Activated T-cell treated with anti-CD3 and anti-CD28 coated beads for 48 hours (primary cell): ENCODE results near the gene PYHIN1.

Source experiments
- DNase-seq: peaks from one replicate; pipeline ENCODE4 v3.0.0-alpha.2; 2020; ENCODE audit warnings: low read depth

The PYHIN1 gene

GRCh38 chr1:158931055-158931737, at the start of gene PYHIN1:
PYHIN1 (plus strand) TSS chr1:158931552; CDS start chr1:158936911, 5,359 bp downstream.
- DNase-seq = no peak

GRCh38 chr1:158893654-158894053, 37.7 kb upstream of the PYHIN1 start:
- no peak for DNase-seq

- no peak for DNase-seq
Measured at GRCh38 chr1:158898722-158899121, 32.6 kb upstream of the PYHIN1 start.

GRCh38 chr1:158901623-158902022, 29.7 kb upstream of the PYHIN1 start:
- no peak for DNase-seq

- no peak for DNase-seq
Measured at GRCh38 chr1:158916085-158916484, 15.3 kb upstream of the PYHIN1 start.

- DNase-seq = no peak
Measured at GRCh38 chr1:158924677-158925076, 6.7 kb upstream of the PYHIN1 start.

- DNase-seq = no peak
Measured at GRCh38 chr1:158930504-158930903, 848 bp upstream of the PYHIN1 start.

GRCh38 chr1:158932171-158932570, 819 bp downstream of the PYHIN1 start:
- DNase-seq = no peak

GRCh38 chr1:158933621-158934020, 2.3 kb downstream of the PYHIN1 start:
- no peak for DNase-seq

GRCh38 chr1:158939180-158939579, 7.8 kb downstream of the PYHIN1 start:
- DNase-seq = no peak

GRCh38 chr1:158941317-158941716, 10.0 kb downstream of the PYHIN1 start:
- DNase-seq = no peak

- no peak for DNase-seq
Measured at GRCh38 chr1:158942490-158942889, 11.1 kb downstream of the PYHIN1 start.

GRCh38 chr1:158943059-158943458, 11.7 kb downstream of the PYHIN1 start:
- DNase-seq = no peak

GRCh38 chr1:158945061-158945460, 13.7 kb downstream of the PYHIN1 start:
- no peak for DNase-seq

GRCh38 chr1:158946785-158947184, 15.4 kb downstream of the PYHIN1 start:
- no peak for DNase-seq

- DNase-seq = no peak
Measured at GRCh38 chr1:158951956-158952355, 20.6 kb downstream of the PYHIN1 start.

GRCh38 chr1:158952416-158952815, 21.1 kb downstream of the PYHIN1 start:
- DNase-seq = no peak

GRCh38 chr1:158961178-158961577, 29.8 kb downstream of the PYHIN1 start:
- DNase-seq = no peak

GRCh38 chr1:158962983-158963382, 31.6 kb downstream of the PYHIN1 start:
- no peak for DNase-seq

GRCh38 chr1:158969166-158969565, 37.8 kb downstream of the PYHIN1 start:
- DNase-seq = no peak

GRCh38 chr1:158969855-158970254, 38.5 kb downstream of the PYHIN1 start:
- DNase-seq = no peak

GRCh38 chr1:158972841-158973240, 41.5 kb downstream of the PYHIN1 start:
- no peak for DNase-seq

- DNase-seq = no peak
Measured at GRCh38 chr1:158976219-158976618, 44.9 kb downstream of the PYHIN1 start.

GRCh38 chr1:158978730-158979129, 47.4 kb downstream of the PYHIN1 start:
- DNase-seq = no peak
